Hepatocyte (in vitro differentiated cells): ENCODE results near the gene BOLA1.

Experiments
- CTCF ChIP-seq: fragments of 200-600 bp; sonication (generic); IDR thresholded peaks from 2 replicates; pipeline ENCODE4 v1.5.1; 2016; ENCODE audit warnings: antibody characterized with exemption, mild to moderate bottlenecking; ENCODE audit not compliant: poor library complexity
- EZH2 ChIP-seq: fragments of 200-600 bp; sonication (generic); IDR thresholded peaks from 2 replicates; pipeline ENCODE4 v1.6.1; 2016; ENCODE audit warnings: antibody characterized with exemption, mild to moderate bottlenecking, borderline replicate concordance
- EZH2phosphoT487 ChIP-seq: fragments of 200-600 bp; sonication (generic); IDR thresholded peaks from one replicate; pipeline ENCODE4 v1.6.1; 2018; ENCODE audit warnings: antibody characterized with exemption, mild to moderate bottlenecking, low read depth, moderate library complexity; ENCODE audit not compliant: unreplicated experiment, severe bottlenecking

- TF ChIP-seq CTCF: no peak
- TF ChIP-seq EZH2phosphoT487: no peak
- no peak for TF ChIP-seq EZH2
Observed at GRCh38 chr1:149883598-149884247, 15.6 kb upstream of the BOLA1 start.
